Measurements from ENCODE around the gene KIF3A.

- no peak for TF ChIP-seq CTCF (IDR thresholded peaks at IDR 0.05)
- no peak for TF ChIP-seq POLR2A (IDR thresholded peaks at IDR 0.05)
These were observed 44.8 kb upstream of the KIF3A start for GRCh38 chr5:132782101-132782500.

Measured in heart left ventricle (tissue), 13 donors.